ENCODE measurements around the gene IFITM2.
"Not testable (repeated sequence)": the region's sequence is repeated elsewhere in the genome, so short reads cannot be mapped to it uniquely, and the experiment has no call there.

The IFITM2 gene

GRCh38 chr11:307766-308708 lies at the start of gene IFITM2:
Gene IFITM2, plus strand, starts transcription at chr11:307816. Its CDS starts 377 bp downstream, at chr11:308193.
- not testable (repeated sequence) for DNase-seq (ENCODE audit: low read depth in 1 of 2, low spot score in 1 of 2)

DNA sequence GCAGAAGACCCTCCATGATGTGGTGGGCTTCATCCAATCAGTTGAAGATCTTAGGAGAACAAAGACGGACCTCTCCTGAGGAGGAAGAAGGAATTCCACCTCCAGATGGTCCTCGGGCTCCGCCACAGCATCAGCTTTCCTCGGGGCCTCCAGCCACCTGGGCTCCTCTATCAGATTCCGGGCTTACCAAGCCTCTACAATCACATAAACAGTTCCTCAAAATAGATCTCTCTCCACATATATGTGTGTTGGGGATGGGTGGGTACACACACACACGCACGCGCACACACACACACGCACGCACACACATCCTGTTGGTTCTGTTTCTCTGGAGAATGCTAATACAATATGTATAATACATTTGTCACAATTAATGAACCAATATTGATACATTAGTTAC lies 48.2 kb upstream of the IFITM2 start:
- no peak for DNase-seq (ENCODE audit: low read depth in 1 of 2, low spot score in 1 of 2)

DNA sequence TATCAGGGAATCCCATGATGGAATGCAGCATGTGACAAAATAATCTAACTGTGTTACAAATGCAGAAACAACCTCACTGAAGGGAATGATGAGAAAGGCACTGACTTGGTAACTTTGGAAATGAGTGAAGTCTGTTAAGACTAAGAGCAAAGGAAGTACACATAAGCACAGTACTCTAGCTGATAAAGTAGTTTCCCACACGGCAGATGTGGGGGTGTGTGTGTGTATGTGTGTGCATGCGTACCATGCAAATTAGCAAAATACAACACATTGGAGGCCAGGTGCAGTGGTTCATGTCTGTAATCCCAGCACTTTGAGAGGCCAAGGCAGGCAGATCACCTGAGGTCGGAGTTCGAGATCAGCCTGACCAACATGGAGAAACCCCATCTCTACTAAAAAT lies 46.0 kb upstream of the IFITM2 start:
- DNase-seq (ENCODE audit: low read depth in 1 of 2, low spot score in 1 of 2) = no peak

GRCh38 chr11:266676-267439 lies 40.8 kb upstream of the IFITM2 start:
- no peak for DNase-seq (ENCODE audit: low read depth in 1 of 2, low spot score in 1 of 2)

GRCh38 chr11:267491-267994 lies 40.1 kb upstream of the IFITM2 start:
- DNase-seq (ENCODE audit: low read depth in 1 of 2, low spot score in 1 of 2) = no peak

- not testable (repeated sequence) for DNase-seq (ENCODE audit: low read depth in 1 of 2, low spot score in 1 of 2)
These were observed 38.9 kb upstream of the IFITM2 start for GRCh38 chr11:268716-269145.

DNA sequence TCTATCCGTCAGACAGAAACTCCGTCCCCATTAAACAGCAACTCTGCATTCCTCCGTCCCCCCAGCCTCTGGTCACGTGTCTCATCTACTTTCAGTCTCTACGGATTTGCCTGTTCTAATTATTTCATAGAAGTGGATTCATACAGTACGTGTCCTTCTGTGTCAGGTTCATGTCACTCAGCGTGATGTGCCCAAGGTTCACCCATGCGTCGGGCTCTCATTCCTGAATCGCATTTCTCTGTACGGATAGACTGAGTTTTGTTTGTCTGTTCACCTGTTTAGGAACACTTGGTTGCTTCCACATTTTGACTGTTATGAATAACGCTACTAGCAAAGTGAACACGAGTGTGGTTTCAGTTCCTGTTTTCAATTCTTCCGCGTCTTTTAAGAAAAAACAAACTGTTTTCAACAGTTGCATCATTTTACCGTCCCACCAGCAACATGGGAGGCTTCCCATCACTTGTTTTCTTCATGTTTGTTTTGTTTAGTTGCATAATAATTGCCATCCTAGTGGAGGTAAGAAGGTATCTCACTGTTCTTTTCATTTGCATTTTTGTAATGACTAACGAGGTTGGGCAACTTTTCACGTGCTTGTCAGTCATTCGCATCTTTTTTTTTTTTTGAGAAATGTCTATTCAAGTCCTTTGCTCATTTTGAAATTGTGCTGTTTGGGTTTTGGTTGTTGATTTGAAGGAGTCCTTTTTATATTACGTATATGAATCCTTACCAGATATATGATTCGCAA lies 38.3 kb upstream of the IFITM2 start:
- no peak for DNase-seq (ENCODE audit: low read depth in 1 of 2, low spot score in 1 of 2)

- DNase-seq (ENCODE audit: low read depth in 1 of 2, low spot score in 1 of 2) = no peak
These were observed 36.9 kb upstream of the IFITM2 start for GRCh38 chr11:270451-271318.

GRCh38 chr11:271319-271715 lies 36.3 kb upstream of the IFITM2 start:
- DNase-seq (ENCODE audit: low read depth in 1 of 2, low spot score in 1 of 2) = no peak

DNA sequence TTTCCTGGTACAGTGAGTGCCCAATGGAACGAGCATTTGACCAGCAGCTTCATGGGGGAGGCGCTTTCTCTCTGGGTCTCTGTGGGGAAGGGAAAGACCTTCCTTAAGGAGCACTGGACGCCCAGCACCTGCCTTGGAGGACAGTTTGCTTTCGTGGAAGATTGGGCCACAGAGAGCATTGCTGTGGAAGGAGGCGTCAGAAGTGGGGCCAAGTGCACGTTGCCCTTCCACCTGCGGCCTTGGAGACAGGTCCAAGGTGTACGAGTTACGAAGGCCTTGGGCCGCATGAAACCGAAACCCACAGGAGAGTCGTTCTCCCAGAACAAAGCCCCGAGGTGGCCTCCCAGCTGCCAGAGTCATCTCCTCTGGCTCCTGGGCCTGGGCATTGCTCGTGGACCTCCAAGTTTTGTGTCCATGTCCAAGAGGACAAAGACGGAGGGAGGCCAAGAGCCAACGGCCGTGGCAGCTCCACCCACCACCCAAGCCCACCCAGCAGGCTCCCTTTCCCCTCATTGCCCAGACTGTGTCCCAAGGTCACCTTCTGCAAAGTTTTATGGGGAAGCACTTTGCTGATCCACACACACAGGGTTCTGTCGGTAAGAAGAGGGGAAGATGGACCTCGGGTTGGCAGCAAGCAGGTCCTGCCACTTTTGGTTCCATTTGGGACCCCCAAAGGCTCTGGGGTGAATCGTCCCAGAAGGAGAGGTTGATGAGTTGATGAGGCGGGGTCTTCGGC lies 35.3 kb upstream of the IFITM2 start:
- DNase-seq (ENCODE audit: low read depth in 1 of 2, low spot score in 1 of 2) = no peak

- DNase-seq (ENCODE audit: low read depth in 1 of 2, low spot score in 1 of 2) = no peak
These were observed 34.8 kb upstream of the IFITM2 start for GRCh38 chr11:272931-273198.

DNA sequence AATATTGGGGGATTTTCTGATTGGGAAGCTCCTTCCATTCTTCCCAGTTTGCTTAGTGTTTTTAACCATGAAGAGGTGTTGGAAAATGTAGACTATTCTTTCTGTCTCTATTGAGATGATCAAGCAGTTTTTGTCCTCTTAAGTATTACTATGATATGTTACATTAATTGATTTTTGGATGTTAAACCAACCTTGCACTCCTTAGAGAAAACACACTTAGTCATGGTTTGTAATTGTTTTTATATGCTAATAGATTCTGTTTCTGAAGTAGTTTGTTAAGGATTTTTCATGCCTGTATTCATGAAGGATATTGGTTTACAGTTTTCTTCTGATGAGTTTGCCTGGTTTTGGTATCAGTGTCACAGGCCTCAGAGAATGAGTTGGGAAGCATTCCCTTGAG lies 31.4 kb upstream of the IFITM2 start:
- DNase-seq (ENCODE audit: low read depth in 1 of 2, low spot score in 1 of 2) = no peak

DNA sequence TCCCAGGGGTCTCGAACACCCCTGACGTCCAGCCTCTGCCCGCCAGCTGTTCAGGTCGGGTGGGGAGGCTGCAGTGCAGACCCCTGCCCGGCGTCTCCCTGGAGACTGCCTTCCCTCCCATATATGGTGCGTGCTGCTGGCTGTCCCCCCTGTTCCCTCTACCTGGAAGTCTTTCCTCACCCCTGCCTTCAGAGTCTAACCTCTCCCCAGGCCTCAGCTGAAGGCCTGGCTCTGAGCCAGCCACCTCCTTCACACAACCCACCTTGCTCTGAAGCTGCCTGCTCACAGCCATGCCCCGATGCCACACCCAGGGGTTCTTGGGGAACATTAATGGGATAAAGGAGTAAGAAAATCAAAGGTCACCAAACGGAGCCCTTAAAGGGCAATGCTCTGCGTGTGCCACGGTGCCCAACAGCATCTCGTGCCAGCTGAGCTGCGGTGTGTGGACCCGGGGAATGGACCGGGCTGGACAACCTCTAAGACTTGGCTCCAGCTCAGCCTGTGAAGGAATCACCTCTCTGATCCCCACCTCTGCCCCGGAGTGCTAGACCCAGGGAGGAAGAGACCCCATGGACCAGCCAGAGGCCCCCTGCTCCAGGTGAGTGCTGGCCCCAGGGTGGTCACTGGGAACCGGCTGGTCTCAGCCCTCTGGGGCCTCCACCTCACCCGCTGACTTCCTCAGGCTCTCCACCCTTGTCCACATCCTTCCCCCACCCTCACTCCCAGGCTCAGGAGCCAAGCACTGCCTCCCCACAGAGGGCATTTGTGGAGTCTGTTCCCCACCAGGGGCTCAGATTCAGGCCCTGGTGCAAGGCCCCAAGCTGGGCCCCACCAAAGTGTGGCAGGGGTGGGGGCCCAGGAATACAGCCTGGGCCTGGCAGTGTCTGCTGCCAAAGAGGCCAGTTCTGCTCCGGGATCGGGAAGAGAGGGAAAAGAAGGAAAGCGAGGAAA lies 29.3 kb upstream of the IFITM2 start, which contains the start of gene NLRP6:
TSS of gene NLRP6 (plus strand) at position 407 of the 951 bp plus-strand sequence. CDS start at position 570, 163 bp downstream.
- DNase-seq (ENCODE audit: low read depth in 1 of 2, low spot score in 1 of 2) = no peak

DNA sequence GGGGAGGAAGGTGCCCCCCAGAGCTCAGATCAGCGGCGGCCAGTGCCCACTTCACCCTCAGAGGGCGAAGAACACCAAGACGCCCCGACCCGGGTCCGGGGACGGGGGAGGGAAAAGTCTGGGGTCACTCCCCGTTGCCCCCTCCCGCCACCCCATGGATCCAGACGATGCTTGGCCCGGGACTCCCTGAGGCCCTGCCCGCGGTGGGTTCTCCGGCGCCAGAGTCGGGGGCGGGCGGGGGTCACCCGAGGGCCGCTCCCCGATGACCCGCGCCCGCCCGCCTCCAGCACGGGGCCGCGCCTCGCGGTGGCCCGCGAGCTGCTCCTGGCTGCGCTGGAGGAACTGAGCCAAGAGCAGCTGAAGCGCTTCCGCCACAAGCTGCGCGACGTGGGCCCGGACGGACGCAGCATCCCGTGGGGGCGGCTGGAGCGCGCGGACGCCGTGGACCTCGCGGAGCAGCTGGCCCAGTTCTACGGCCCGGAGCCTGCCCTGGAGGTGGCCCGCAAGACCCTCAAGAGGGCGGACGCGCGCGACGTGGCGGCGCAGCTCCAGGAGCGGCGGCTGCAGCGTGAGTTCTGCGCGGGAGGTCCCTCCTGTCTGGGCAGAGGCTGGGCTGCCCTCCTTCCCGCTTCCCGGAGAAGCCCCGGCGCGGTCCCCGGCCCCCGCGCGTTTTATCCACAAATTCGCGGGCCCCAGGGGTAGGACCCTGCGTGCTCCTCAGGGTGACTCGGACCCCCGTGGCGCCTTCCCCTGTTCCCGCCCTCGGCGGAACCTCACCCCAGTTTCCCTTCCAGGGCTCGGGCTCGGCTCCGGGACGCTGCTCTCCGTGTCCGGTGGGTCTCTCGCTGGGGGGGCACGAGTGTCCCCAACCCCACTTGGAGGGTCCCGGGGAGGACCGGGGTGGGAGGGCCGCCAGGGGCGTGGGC lies 28.3 kb upstream of the IFITM2 start:
- DNase-seq (ENCODE audit: low read depth in 1 of 2, low spot score in 1 of 2) = no peak

- no peak for DNase-seq (ENCODE audit: low read depth in 1 of 2, low spot score in 1 of 2)
These were observed 27.5 kb upstream of the IFITM2 start for GRCh38 chr11:279966-280705.

- DNase-seq (ENCODE audit: low read depth in 1 of 2, low spot score in 1 of 2) = no peak
These were observed 26.7 kb upstream of the IFITM2 start for GRCh38 chr11:280706-281485.

All from activated CD4-positive, alpha-beta T cell treated with anti-CD3 and anti-CD28 coated beads, Interleukin-2, amount 50 U/mL, for 24 hours (primary cell).